BE2C (cell line): Measurements from ENCODE around the gene UNG.

Experiments
- DNase-seq: peaks from one replicate; pipeline ENCODE4 v3.0.0-alpha.2; 2020
- H3K27me3 ChIP-seq: fragments of 250-450 bp; sonication (Bioruptor Pico); 2 replicates; pipeline ENCODE4 v1.5.1; 2020; ENCODE audit warnings: mild to moderate bottlenecking
- H3K36me3 ChIP-seq: fragments of 250-450 bp; sonication (Bioruptor Pico); 2 replicates; pipeline ENCODE4 v1.5.1; 2020; ENCODE audit warnings: mild to moderate bottlenecking
- H3K4me1 ChIP-seq: fragments of 250-450 bp; sonication (Bioruptor Pico); 2 replicates; pipeline ENCODE4 v1.5.1; 2020
- H3K4me3 ChIP-seq: 2 replicates; pipeline ENCODE4 v1.5.1; 2011; ENCODE audit warnings: low read depth, low read length
- H3K9me3 ChIP-seq: fragments of 250-450 bp; sonication (Bioruptor Pico); 2 replicates; pipeline ENCODE4 v1.5.1; 2020
- TF ChIP-seq, protein P1 (sequence below): IDR thresholded peaks from 2 replicates; pipeline ENCODE4 v1.5.1; 2012; ENCODE audit warnings: mild to moderate bottlenecking, low read depth, low read length

Gene UNG

GRCh38 chr12:109054520-109054919 is 42.9 kb upstream of the UNG start:
- Histone ChIP-seq H3K27me3 (no peaks in the 10 kb centered on the region), H3K9me3 (no peaks in the 10 kb centered on the region), H3K4me3 (no peak overlapping the region), H3K36me3 (0 out of 2 replicates have a peak, but pooled peaks cover 3% of the 10 kb centered on the region), H3K4me1 (no peaks in the 10 kb centered on the region)
- no peak for DNase-seq
- TF ChIP-seq, protein P1, sequence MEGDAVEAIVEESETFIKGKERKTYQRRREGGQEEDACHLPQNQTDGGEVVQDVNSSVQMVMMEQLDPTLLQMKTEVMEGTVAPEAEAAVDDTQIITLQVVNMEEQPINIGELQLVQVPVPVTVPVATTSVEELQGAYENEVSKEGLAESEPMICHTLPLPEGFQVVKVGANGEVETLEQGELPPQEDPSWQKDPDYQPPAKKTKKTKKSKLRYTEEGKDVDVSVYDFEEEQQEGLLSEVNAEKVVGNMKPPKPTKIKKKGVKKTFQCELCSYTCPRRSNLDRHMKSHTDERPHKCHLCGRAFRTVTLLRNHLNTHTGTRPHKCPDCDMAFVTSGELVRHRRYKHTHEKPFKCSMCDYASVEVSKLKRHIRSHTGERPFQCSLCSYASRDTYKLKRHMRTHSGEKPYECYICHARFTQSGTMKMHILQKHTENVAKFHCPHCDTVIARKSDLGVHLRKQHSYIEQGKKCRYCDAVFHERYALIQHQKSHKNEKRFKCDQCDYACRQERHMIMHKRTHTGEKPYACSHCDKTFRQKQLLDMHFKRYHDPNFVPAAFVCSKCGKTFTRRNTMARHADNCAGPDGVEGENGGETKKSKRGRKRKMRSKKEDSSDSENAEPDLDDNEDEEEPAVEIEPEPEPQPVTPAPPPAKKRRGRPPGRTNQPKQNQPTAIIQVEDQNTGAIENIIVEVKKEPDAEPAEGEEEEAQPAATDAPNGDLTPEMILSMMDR, result no peak

- Histone ChIP-seq H3K27me3 (no peaks in the 10 kb centered on the region), H3K36me3 (0 out of 2 replicates have a peak, but pooled peaks cover 3% of the 10 kb centered on the region), H3K9me3 (no peaks in the 10 kb centered on the region), H3K4me3 (no peak overlapping the region), H3K4me1 (no peaks in the 10 kb centered on the region)
- TF ChIP-seq, protein P1, result no peak
- no peak for DNase-seq
Observed at GRCh38 chr12:109056891-109057290, 40.5 kb upstream of the UNG start.

DNA sequence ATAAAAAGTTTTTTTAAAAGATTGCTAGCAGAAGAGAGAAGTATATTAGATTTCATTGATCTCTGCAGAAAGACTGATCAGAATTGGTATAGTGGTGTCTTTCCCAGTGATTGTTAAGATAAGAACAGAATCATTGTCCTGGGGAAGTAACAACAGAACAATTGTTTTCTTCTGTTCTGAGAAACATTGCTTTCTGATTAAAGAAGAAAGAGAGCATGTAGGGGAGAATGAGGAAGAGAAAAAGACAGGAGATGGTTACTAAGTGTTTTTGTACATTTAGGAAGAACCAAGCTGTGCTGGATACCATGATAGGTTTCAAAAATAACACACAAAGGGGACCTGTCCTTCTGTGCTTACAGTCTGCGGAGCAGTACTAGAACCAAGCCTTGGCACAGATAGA is 40.0 kb upstream of the UNG start:
- TF ChIP-seq, protein P1, result no peak
- no peak for DNase-seq
- Histone ChIP-seq H3K27me3 (no peaks in the 10 kb centered on the region), H3K4me3 (no peak overlapping the region), H3K36me3 (0 out of 2 replicates have a peak, but pooled peaks cover 3% of the 10 kb centered on the region), H3K9me3 (no peaks in the 10 kb centered on the region), H3K4me1 (no peaks in the 10 kb centered on the region)

DNA sequence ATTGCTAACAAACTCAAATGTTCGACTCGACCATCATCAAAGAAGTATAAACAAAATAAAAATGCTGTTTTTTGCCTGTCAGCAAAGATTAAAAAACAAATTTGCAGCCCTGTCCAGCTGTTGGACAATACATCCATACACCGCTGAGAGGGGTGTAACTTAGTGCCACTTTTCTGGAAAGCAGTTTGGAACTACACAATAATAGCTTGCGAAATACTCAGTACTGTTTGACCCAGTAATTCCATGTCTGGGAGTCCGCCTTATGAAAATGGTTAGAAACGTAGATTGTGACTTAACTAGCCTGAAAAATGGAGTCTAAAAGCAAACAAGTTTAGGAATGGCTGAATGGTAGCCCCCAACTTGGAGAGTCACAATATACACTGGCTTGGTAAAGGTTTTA is 38.6 kb upstream of the UNG start:
- H3K9me3 ChIP-seq, result no peaks in the 10 kb centered on the region
- TF ChIP-seq, protein P1, result no peak
- H3K4me1 ChIP-seq, result no peaks in the 10 kb centered on the region
- DNase-seq, result no peak
- H3K36me3 ChIP-seq, result 0 out of 2 replicates have a peak, but pooled peaks cover 3% of the 10 kb centered on the region
- no peak overlapping the region for H3K4me3 ChIP-seq
- no peaks in the 10 kb centered on the region for H3K27me3 ChIP-seq

DNA sequence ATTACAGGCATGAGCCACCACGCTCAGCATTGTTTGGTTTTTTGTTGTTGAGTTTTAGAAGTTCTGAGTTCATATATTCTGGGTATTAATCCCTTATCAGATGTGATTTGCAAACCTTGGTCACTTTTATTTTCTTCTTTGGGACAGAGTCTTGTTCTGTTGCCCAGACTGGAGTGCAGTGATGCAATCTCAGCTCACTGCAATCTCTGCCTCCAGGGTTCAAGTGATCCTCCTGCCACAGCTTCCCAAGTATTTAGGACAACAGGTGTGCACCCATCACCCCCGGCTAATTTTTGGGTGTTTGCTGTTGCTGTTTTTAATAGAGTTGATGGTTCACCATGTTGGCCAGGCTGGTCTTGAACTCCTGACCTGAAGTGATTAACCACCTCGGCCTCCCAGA is 33.3 kb upstream of the UNG start:
- no peak for DNase-seq
- Histone ChIP-seq H3K36me3 (peaks cover 10% of the 10 kb centered on the region; the same call in 1 of the 2 replicates), H3K4me1 (no peaks in the 10 kb centered on the region), H3K27me3 (no peaks in the 10 kb centered on the region), H3K9me3 (no peaks in the 10 kb centered on the region), H3K4me3 (no peak overlapping the region)
- TF ChIP-seq, protein P1, result no peak

- TF ChIP-seq, protein P1, result no peak
- no peaks in the 10 kb centered on the region for H3K4me1 ChIP-seq
- no peaks in the 10 kb centered on the region for H3K27me3 ChIP-seq
- H3K9me3 ChIP-seq, result no peaks in the 10 kb centered on the region
- no peak for DNase-seq
- H3K4me3 ChIP-seq, result no peak overlapping the region
- H3K36me3 ChIP-seq, result peaks cover 11% of the 10 kb centered on the region
Observed at GRCh38 chr12:109065154-109065852, 32.1 kb upstream of the UNG start.
